ENCODE results near the gene AOAH. TPM values are rescaled to one million over a fixed set of nuclear protein-coding genes. Genes with fewer than 3 reads are reported as not detected.

Gene AOAH
- total RNA-seq (1 to 10 TPM; 3.1 to 6.0 (median 4.6) TPM), polyA plus RNA-seq (1.1 TPM)
- long read RNA-seq, donor 1, partial matches to known transcripts = 0 of 1 reads
- long read RNA-seq, donor 1, other reads (novel, unspliced or antisense) = 1 of 1 reads
- long read RNA-seq, donor 2, partial matches to known transcripts = 0 of 2 reads
- long read RNA-seq, donor 2, other reads (novel, unspliced or antisense) = 1 of 2 reads
- long read RNA-seq, donor 3, partial matches to known transcripts = 0 of 3 reads
- long read RNA-seq, donor 3, other reads (novel, unspliced or antisense) = 1 of 3 reads
- long read RNA-seq, donor 4, partial matches to known transcripts = 0 of 2 reads
- long read RNA-seq, donor 4, other reads (novel, unspliced or antisense) = 1 of 2 reads

- H3K4me1 ChIP-seq (ENCODE audit: control insufficient read depth, insufficient read depth, low read length) = no peaks in the 10 kb centered on the region
- no peaks in the 10 kb centered on the region for H3K27me3 ChIP-seq (ENCODE audit: control insufficient read depth, insufficient read depth)
- peak; percentile 62 to 66 for ATAC-seq
- H3K4me3 ChIP-seq (ENCODE audit: low read length) = no peak within 1 kb of the TSS
- H3K9me3 ChIP-seq (ENCODE audit: control insufficient read depth, low read length) = no peaks in the 10 kb centered on the region
- 62% methylated on average over 14 of the region's 14 CpGs for WGBS
- H3K27ac ChIP-seq (ENCODE audit: low read length) = no peak within 1 kb of the TSS
- intact Hi-C loops (cut with DNase I) = no loop called here
- peak; percentile 47 to 78 (median 76) for DNase-seq
Measured at GRCh38 chr7:36723951-36724664, at the start of gene AOAH. Gene AOAH (minus strand): TSS chr7:36724494. CDS start chr7:36724148, 346 bp downstream.

- WGBS = 66% methylated on average over 1 of the region's 1 CpG
- no peak for ATAC-seq
- intact Hi-C loops (cut with DNase I) = no loop called here
Measured at GRCh38 chr7:36766451-36766850, 42.2 kb upstream of the AOAH start.

GRCh38 chr7:36765605-36766004, 41.3 kb upstream of the AOAH start:
- intact Hi-C loops (cut with DNase I) = no loop called here
- no peaks in the 10 kb centered on the region for H3K9me3 ChIP-seq (ENCODE audit: control insufficient read depth, low read length)
- no peak overlapping the region for H3K4me3 ChIP-seq (ENCODE audit: low read length)
- no peak overlapping the region for H3K27ac ChIP-seq (ENCODE audit: low read length)
- no peaks in the 10 kb centered on the region for H3K27me3 ChIP-seq (ENCODE audit: control insufficient read depth, insufficient read depth)
- H3K4me1 ChIP-seq (ENCODE audit: control insufficient read depth, insufficient read depth, low read length) = no peaks in the 10 kb centered on the region
- 95% methylated on average over 4 of the region's 4 CpGs for WGBS
- no peak for DNase-seq
- peak in 1 of 2 donors; percentile 26 for ATAC-seq

More at GRCh38 chr7:36766451-36766850, 42.2 kb upstream of the AOAH start:
- Histone ChIP-seq H3K9me3 (ENCODE audit: control insufficient read depth, low read length) (no peaks in the 10 kb centered on the region), H3K27ac (ENCODE audit: low read length) (no peak overlapping the region), H3K4me1 (ENCODE audit: control insufficient read depth, insufficient read depth, low read length) (no peaks in the 10 kb centered on the region), H3K27me3 (ENCODE audit: control insufficient read depth, insufficient read depth) (no peaks in the 10 kb centered on the region), H3K4me3 (ENCODE audit: low read length) (no peak overlapping the region)
- DNase-seq = no peak

- H3K4me3 ChIP-seq (ENCODE audit: low read length) = no peak overlapping the region
- no peak overlapping the region for H3K27ac ChIP-seq (ENCODE audit: low read length)
- no peaks in the 10 kb centered on the region for H3K27me3 ChIP-seq (ENCODE audit: control insufficient read depth, insufficient read depth)
- intact Hi-C loops (cut with DNase I) = no loop called here
- no peaks in the 10 kb centered on the region for H3K9me3 ChIP-seq (ENCODE audit: control insufficient read depth, low read length)
- no peaks in the 10 kb centered on the region for H3K4me1 ChIP-seq (ENCODE audit: control insufficient read depth, insufficient read depth, low read length)
- 81% methylated on average over 5 of the region's 5 CpGs for WGBS
- ATAC-seq (no peak), DNase-seq (no peak)
Measured at GRCh38 chr7:36764929-36765328, 40.6 kb upstream of the AOAH start.

- Histone ChIP-seq H3K4me3 (ENCODE audit: low read length) (no peak overlapping the region), H3K4me1 (ENCODE audit: control insufficient read depth, insufficient read depth, low read length) (no peaks in the 10 kb centered on the region), H3K27ac (ENCODE audit: low read length) (no peak overlapping the region), H3K27me3 (ENCODE audit: control insufficient read depth, insufficient read depth) (no peaks in the 10 kb centered on the region), H3K9me3 (ENCODE audit: control insufficient read depth, low read length) (no peaks in the 10 kb centered on the region)
- no peak for DNase-seq
- ATAC-seq = no peak
- WGBS = 92% methylated on average over 10 of the region's 10 CpGs
- intact Hi-C loops (cut with DNase I) = no loop called here
Measured at GRCh38 chr7:36763132-36763816, 39.0 kb upstream of the AOAH start.

- Histone ChIP-seq H3K4me3 (ENCODE audit: low read length) (no peak overlapping the region), H3K27ac (ENCODE audit: low read length) (no peak overlapping the region), H3K27me3 (ENCODE audit: control insufficient read depth, insufficient read depth) (no peaks in the 10 kb centered on the region), H3K4me1 (ENCODE audit: control insufficient read depth, insufficient read depth, low read length) (no peaks in the 10 kb centered on the region), H3K9me3 (ENCODE audit: control insufficient read depth, low read length) (no peaks in the 10 kb centered on the region)
- WGBS = 94% methylated on average over 2 of the region's 2 CpGs
- ATAC-seq = no peak
- DNase-seq = no peak
- intact Hi-C loops (cut with DNase I) = no loop called here
Measured at GRCh38 chr7:36762394-36762793, 38.1 kb upstream of the AOAH start.

GRCh38 chr7:36761835-36762234, 37.5 kb upstream of the AOAH start:
- no peak overlapping the region for H3K27ac ChIP-seq (ENCODE audit: low read length)
- no peaks in the 10 kb centered on the region for H3K27me3 ChIP-seq (ENCODE audit: control insufficient read depth, insufficient read depth)
- 94% methylated on average over 2 of the region's 2 CpGs for WGBS
- no peaks in the 10 kb centered on the region for H3K9me3 ChIP-seq (ENCODE audit: control insufficient read depth, low read length)
- no peak for ATAC-seq
- intact Hi-C loops (cut with DNase I) = no loop called here
- no peak for DNase-seq
- H3K4me1 ChIP-seq (ENCODE audit: control insufficient read depth, insufficient read depth, low read length) = no peaks in the 10 kb centered on the region
- no peak overlapping the region for H3K4me3 ChIP-seq (ENCODE audit: low read length)

GRCh38 chr7:36760856-36761762, 36.8 kb upstream of the AOAH start:
- Histone ChIP-seq H3K27me3 (ENCODE audit: control insufficient read depth, insufficient read depth) (no peaks in the 10 kb centered on the region), H3K4me1 (ENCODE audit: control insufficient read depth, insufficient read depth, low read length) (no peaks in the 10 kb centered on the region), H3K27ac (ENCODE audit: low read length) (no peak overlapping the region), H3K4me3 (ENCODE audit: low read length) (no peak overlapping the region), H3K9me3 (ENCODE audit: control insufficient read depth, low read length) (no peaks in the 10 kb centered on the region)
- intact Hi-C loops (cut with DNase I) = no loop called here
- DNase-seq = no peak
- 82% methylated on average over 7 of the region's 7 CpGs for WGBS
- ATAC-seq = no peak

GRCh38 chr7:36758879-36759278, 34.6 kb upstream of the AOAH start:
- WGBS = 71% methylated on average over 1 of the region's 1 CpG
- Histone ChIP-seq H3K4me3 (ENCODE audit: low read length) (no peak overlapping the region), H3K27ac (ENCODE audit: low read length) (no peak overlapping the region), H3K27me3 (ENCODE audit: control insufficient read depth, insufficient read depth) (no peaks in the 10 kb centered on the region), H3K9me3 (ENCODE audit: control insufficient read depth, low read length) (no peaks in the 10 kb centered on the region), H3K4me1 (ENCODE audit: control insufficient read depth, insufficient read depth, low read length) (no peaks in the 10 kb centered on the region)
- DNase-seq (no peak), ATAC-seq (no peak)
- intact Hi-C loops (cut with DNase I) = no loop called here

- no peak overlapping the region for H3K4me3 ChIP-seq (ENCODE audit: low read length)
- intact Hi-C loops (cut with DNase I) = no loop called here
- no peaks in the 10 kb centered on the region for H3K9me3 ChIP-seq (ENCODE audit: control insufficient read depth, low read length)
- no peak for DNase-seq
- no peak overlapping the region for H3K27ac ChIP-seq (ENCODE audit: low read length)
- WGBS = 93% methylated on average over 8 of the region's 8 CpGs
- ATAC-seq = no peak
- no peaks in the 10 kb centered on the region for H3K4me1 ChIP-seq (ENCODE audit: control insufficient read depth, insufficient read depth, low read length)
- H3K27me3 ChIP-seq (ENCODE audit: control insufficient read depth, insufficient read depth) = no peaks in the 10 kb centered on the region
Measured at GRCh38 chr7:36755484-36755883, 31.2 kb upstream of the AOAH start.
